BJ (cell line): ENCODE data around the gene TTLL11. TPM values are rescaled to one million over a fixed set of nuclear protein-coding genes. Genes with fewer than 3 reads are reported as not detected.
A peak's percentile ranks its signal among the peaks of the same experiment; 100 is the strongest.

Source experiments
- CTCF ChIA-PET: fragments of 350-600 bp; formaldehyde crosslinking; extraction: SDS; loops from one replicate; lab custom pipeline; 2021; ENCODE audit warnings: antibody characterized with exemption, inconsistent platforms; lab: Yijun Ruan, JAX
- POLR2A ChIA-PET: fragments of 300-600 bp; sonication (Branson Sonifier 250); formaldehyde crosslinking; extraction: SDS; loops from one replicate; lab custom pipeline; 2021; ENCODE audit warnings: antibody characterized with exemption; lab: Charles Lee
- DNase-seq: peaks from one replicate; pipeline ENCODE4 v3.0.0-alpha.2; 2011; ENCODE audit warnings: low read depth
- H3K27me3 ChIP-seq: 2 replicates; pipeline ENCODE4 v1.6.0; 2011; ENCODE audit warnings: low read length; ENCODE audit not compliant: control insufficient read depth, insufficient read depth
- H3K36me3 ChIP-seq: 2 replicates; pipeline ENCODE4 v1.5.1; 2011; ENCODE audit warnings: low read length; ENCODE audit not compliant: control insufficient read depth, insufficient read depth
- H3K4me3 ChIP-seq: 2 replicates; pipeline ENCODE4 v1.5.1; 2011; ENCODE audit warnings: low read depth, mild to moderate bottlenecking, control low read depth, low read length
- polyA plus RNA-seq: library from polyadenylated mRNA; depleted of rRNA; stranded (reverse); fragments of >200 nt; gene quantifications from 2 replicates; pipeline ENCODE4 v1.2.3, GENCODE V29; 2011
- TF ChIP-seq, protein P1 (sequence below): IDR thresholded peaks from 2 replicates; pipeline ENCODE4 v1.5.1; 2011; ENCODE audit warnings: low read depth, mild to moderate bottlenecking, control low read depth, inconsistent platforms, low read length, moderate library complexity; ENCODE audit not compliant: insufficient read depth

TTLL11 gene
- polyA plus RNA-seq, 1 experiment = 5.6 TPM

DNA sequence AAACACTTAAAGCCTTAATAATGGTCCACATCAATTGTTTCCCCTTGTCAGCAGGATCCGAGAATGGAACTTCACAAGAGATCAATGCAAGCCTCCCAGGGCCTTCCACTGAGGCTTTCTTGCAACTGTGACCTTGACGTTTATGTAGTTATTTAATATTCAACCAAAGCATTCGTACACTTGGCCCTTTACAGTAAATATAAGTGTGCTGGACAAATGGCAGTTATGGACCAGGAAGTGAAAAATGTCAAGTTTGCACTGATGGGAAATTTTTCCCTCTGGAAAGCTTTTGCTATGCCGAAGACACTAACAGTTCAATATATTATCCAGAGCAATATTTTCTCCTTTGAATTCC, 101.8 kb downstream of the TTLL11 start:
- H3K27me3 ChIP-seq = no peaks in the 10 kb centered on the region
- ChIA-PET POLR2A (no interaction called here), CTCF (interaction anchor here (1.1 to 2.8 kb wide), 5 partner anchors 256 to 445 kb away, joined by 3 to 12 read pairs (median 6); no protein-coding TSS in a partner anchor)

DNA sequence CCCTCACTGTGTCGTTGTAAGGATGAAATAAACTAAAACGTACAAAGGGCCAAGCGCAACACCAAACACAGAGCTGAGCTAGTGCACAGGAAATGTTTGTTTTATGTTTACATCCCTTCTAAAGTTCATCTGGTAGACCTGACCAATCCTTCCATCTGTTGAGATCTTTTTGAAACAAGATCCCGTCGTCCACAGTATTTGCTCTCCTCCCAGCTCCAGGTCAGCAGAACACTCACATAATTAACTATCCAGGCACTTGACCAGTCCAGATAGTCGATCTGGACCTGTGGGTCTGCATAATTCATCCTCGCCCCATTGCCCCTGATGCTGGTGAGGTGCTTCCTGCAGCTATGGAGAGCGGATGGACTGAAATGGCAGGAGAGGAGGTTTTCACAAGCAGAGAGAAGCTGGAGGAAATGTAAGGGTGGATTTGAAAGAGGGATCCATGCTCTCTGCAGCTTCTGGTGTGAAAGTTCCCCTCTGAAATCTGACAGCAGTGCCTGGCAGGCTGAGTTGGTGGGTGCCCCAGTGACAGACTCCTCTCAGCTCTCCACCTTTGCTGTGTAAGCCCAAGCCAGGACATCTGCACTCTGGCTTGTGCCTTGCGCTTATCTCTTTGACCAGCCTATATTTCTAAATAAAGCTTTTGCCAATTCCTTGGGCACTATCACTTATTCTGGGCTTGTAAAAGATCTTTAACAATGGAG, 102.4 kb downstream of the TTLL11 start:
- DNase-seq = no peak
- TF ChIP-seq, protein P1, sequence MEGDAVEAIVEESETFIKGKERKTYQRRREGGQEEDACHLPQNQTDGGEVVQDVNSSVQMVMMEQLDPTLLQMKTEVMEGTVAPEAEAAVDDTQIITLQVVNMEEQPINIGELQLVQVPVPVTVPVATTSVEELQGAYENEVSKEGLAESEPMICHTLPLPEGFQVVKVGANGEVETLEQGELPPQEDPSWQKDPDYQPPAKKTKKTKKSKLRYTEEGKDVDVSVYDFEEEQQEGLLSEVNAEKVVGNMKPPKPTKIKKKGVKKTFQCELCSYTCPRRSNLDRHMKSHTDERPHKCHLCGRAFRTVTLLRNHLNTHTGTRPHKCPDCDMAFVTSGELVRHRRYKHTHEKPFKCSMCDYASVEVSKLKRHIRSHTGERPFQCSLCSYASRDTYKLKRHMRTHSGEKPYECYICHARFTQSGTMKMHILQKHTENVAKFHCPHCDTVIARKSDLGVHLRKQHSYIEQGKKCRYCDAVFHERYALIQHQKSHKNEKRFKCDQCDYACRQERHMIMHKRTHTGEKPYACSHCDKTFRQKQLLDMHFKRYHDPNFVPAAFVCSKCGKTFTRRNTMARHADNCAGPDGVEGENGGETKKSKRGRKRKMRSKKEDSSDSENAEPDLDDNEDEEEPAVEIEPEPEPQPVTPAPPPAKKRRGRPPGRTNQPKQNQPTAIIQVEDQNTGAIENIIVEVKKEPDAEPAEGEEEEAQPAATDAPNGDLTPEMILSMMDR = no peak
- Histone ChIP-seq H3K36me3 (no peaks in the 10 kb centered on the region), H3K27me3 (no peaks in the 10 kb centered on the region), H3K4me3 (no peak overlapping the region)
- CTCF ChIA-PET = interaction anchor here (0.6 to 2.8 kb wide), 12 partner anchors 11 to 445 kb away, joined by 3 to 12 read pairs (median 4); no protein-coding TSS in a partner anchor
- POLR2A ChIA-PET = no interaction called here

More for the DNA sequence above, 101.8 kb downstream of the TTLL11 start:
- Histone ChIP-seq H3K4me3 (no peak overlapping the region), H3K36me3 (no peaks in the 10 kb centered on the region)
- TF ChIP-seq, protein P1 = no peak
- no peak for DNase-seq

DNA sequence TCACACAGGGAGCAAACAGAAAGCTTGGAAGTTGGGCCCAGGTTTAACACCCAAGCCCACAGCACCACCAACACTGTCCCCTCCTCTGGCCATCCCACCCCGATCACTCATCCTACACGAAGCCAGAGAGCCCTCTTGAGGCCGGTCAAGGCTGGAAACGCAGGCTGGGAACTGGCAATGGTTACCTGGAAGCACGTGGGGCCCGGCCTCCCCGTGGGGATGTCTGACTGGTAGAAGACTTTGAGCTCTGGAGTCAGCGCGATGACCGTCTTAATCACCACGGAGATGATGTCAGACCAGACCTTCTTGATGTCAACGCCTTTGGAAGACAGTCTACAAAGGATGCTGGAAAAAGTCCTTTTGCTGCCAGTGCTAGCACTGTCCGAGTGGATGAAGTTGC, 104.1 kb downstream of the TTLL11 start:
- Histone ChIP-seq H3K36me3 (no peaks in the 10 kb centered on the region), H3K4me3 (no peak overlapping the region), H3K27me3 (no peaks in the 10 kb centered on the region)
- TF ChIP-seq, protein P1 = peak; percentile 17; the same call in 1 of the 2 replicates
- ChIA-PET POLR2A (no interaction called here), CTCF (interaction anchor here (1.4 to 2.8 kb wide), 4 partner anchors 26 to 291 kb away, joined by 3 to 11 read pairs (median 5); no protein-coding TSS in a partner anchor)
- no peak for DNase-seq

DNA sequence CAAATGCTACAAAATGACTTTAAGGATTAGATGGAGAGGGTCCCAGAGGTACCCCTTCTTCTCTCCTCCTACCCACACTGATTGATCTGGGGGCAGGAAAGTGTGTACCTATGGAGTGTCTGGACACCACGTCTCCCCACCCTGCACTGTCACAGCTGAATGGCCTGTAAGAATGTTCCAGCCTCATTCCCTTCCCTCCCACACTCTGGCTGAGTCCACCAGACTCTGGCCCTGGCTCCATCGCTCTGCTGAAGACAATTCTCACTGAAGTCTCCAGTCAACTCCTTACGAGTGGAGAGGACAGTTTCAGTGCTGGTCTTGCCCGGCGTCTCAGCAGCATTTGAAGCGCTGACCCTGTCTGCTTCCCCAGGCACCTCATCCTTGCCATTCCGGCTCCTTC, 105.8 kb downstream of the TTLL11 start:
- H3K36me3 ChIP-seq = no peaks in the 10 kb centered on the region
- no peak overlapping the region for H3K4me3 ChIP-seq
- no peak for DNase-seq
- POLR2A ChIA-PET = no interaction called here
- TF ChIP-seq, protein P1 = no peak
- H3K27me3 ChIP-seq = no peaks in the 10 kb centered on the region
- CTCF ChIA-PET = interaction anchor here (0.8 to 1.7 kb wide), 3 partner anchors 9 to 441 kb away, joined by 3 to 5 read pairs (median 3); no protein-coding TSS in a partner anchor

DNA sequence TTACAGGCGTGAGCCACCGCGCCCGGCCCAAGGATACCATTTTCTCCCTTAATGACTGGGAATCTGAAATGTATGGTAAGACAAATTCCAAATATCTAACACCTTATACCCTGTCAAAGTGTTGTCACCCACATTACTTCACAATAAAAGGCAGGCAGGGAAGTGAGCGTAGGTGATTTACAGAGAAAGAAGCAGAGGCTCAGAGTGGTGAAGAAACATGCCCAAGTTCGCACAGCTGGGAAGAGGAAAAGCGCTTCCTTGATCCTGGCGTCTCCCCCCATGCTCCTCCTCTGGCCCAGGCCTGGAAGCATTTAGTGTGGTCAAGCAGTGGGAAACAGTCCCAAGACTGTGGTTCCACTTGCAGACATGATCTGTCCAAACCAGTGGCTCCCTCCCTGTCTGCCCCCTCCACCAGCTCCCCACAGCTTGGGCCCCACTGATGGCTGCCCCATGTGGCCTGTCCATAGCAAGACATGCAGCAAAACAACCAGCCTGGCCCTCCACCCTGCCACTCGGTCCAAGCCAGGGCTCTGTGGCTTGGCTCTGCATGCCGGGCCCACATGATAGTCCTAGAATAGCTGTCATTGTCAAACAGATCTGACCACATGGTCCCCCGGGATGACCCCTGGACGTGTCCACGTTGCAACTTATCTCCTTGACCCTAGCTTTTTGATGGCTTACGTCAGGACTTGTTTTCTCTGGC, 107.2 kb downstream of the TTLL11 start:
- ChIA-PET CTCF (interaction anchor here (0.8 to 2.3 kb wide), 7 partner anchors 10 to 440 kb away, joined by 3 to 11 read pairs (median 4); no protein-coding TSS in a partner anchor), POLR2A (no interaction called here)
- TF ChIP-seq, protein P1 = peak; percentile 30
- DNase-seq = no peak
- no peak overlapping the region for H3K4me3 ChIP-seq
- H3K36me3 ChIP-seq = no peaks in the 10 kb centered on the region
- no peaks in the 10 kb centered on the region for H3K27me3 ChIP-seq
